ENCODE results near the gene CDH12. TPM values are rescaled to one million over a fixed set of nuclear protein-coding genes. Genes with fewer than 3 reads are reported as not detected.

The CDH12 gene
- total RNA-seq, 1 experiment from 2014 or later = not detected

GRCh38 chr5:22295832-22296231 is 557.3 kb downstream of the CDH12 start:
- H3K9ac ChIP-seq (ENCODE audit: low read length) = no peak overlapping the region
- TF ChIP-seq CTCF (IDR thresholded peaks at IDR 0.05 in 2 of 3, conservative IDR thresholded peaks at IDR 0.05 in 1 of 3; ENCODE audit: borderline replicate concordance in 1 of 3, insufficient read depth in 1 of 3, low read depth in 2 of 3, low read length in 2 of 3) = no peak
- TF ChIP-seq POLR2A (IDR thresholded peaks at IDR 0.05; ENCODE audit: borderline replicate concordance, extremely low read depth, insufficient read depth, insufficient read length) = no peak
- TF ChIP-seq POLR2AphosphoS5 (IDR thresholded peaks at IDR 0.05; ENCODE audit: low read depth, low read length) = no peak
- TF ChIP-seq ZFX (IDR thresholded peaks at IDR 0.05) = no peak
- no peak for TF ChIP-seq ATF3 (IDR thresholded peaks at IDR 0.05)
- no peak for TF ChIP-seq EGR1 (IDR thresholded peaks at IDR 0.05; ENCODE audit: low read depth)
- no peak for TF ChIP-seq TCF7L2 (IDR thresholded peaks at IDR 0.05; ENCODE audit: borderline replicate concordance, extremely low read depth, insufficient read depth, insufficient read length)
- TF ChIP-seq CBX3 (IDR thresholded peaks at IDR 0.05; ENCODE audit: low read depth) = no peak
- TF ChIP-seq REST (IDR thresholded peaks at IDR 0.05; ENCODE audit: low read depth) = no peak
- no peak for TF ChIP-seq FOSL1 (IDR thresholded peaks at IDR 0.05; ENCODE audit: low read depth)
- TF ChIP-seq YY1 (IDR thresholded peaks at IDR 0.05; ENCODE audit: extremely low read depth, insufficient replicate concordance, low read depth, low read length) = no peak
- no peak for TF ChIP-seq EZH2phosphoT487 (IDR thresholded peaks at IDR 0.05; ENCODE audit: borderline replicate concordance)
- TF ChIP-seq CEBPB (IDR thresholded peaks at IDR 0.05; ENCODE audit: low read depth) = no peak
- no peak for TF ChIP-seq ZNF274 (IDR thresholded peaks at IDR 0.05; ENCODE audit: low read depth, low read length)
- no peak for TF ChIP-seq SRF (IDR thresholded peaks at IDR 0.05; ENCODE audit: low read depth)
- no peak for TF ChIP-seq JUND (IDR thresholded peaks at IDR 0.05)
- TF ChIP-seq SIN3A (IDR thresholded peaks at IDR 0.05; ENCODE audit: low read depth) = no peak
- intact Hi-C loops (cut with micrococcal nuclease) = no loop called here
- POLR2A ChIA-PET = no interaction called here
- H3K27me3 ChIP-seq (ENCODE audit: insufficient read depth, low read length) = no peaks in the 10 kb centered on the region
- H3K4me2 ChIP-seq (ENCODE audit: low read length) = no peak overlapping the region
- CTCF ChIA-PET = no interaction called here
- H3K4me3 ChIP-seq (replicated peaks in 1 of 2; ENCODE audit: low read depth in 1 of 2, low read length in 2 of 2) = no peak overlapping the region
- peaks cover 5 to 30% of the 10 kb centered on the region in 2 experiments; a peak in 2 of 4 replicates for H3K9me3 ChIP-seq (ENCODE audit: control insufficient read depth in 1 of 2, insufficient read depth in 1 of 2, low read depth in 1 of 2, low read length in 2 of 2)
- no peaks in the 10 kb centered on the region for H3K79me2 ChIP-seq (ENCODE audit: insufficient read depth, low read length)
- no peaks in the 10 kb centered on the region for H3K36me3 ChIP-seq (ENCODE audit: control insufficient read depth in 1 of 2, insufficient read depth in 2 of 2, low read length in 2 of 2)
- no TSS peak for BruUV-seq (replicated peaks)
- DNase-seq (ENCODE audit: low read depth, low spot score) (no peak), ATAC-seq (no peak)
- no peaks in the 10 kb centered on the region for H4K20me1 ChIP-seq (ENCODE audit: insufficient read depth)
- no peak overlapping the region for H3K27ac ChIP-seq (ENCODE audit: low read depth, low read length)
- H3K9me2 ChIP-seq (ENCODE audit: insufficient read depth) = no peaks in the 10 kb centered on the region
- no peaks in the 10 kb centered on the region for H3K4me1 ChIP-seq (ENCODE audit: control insufficient read depth in 1 of 2, insufficient read depth in 2 of 2, low read length in 2 of 2)
- H2AFZ ChIP-seq (ENCODE audit: low read depth, low read length, poor library complexity, severe bottlenecking) = no peak overlapping the region
- RAD21 ChIA-PET (ENCODE audit: low non-redundant PET in 1 of 2, low total read pairs in 2 of 2, uncharacterized antibody in 2 of 2, unreplicated experiment in 2 of 2) = no interaction called here
